ENCODE measurements around the gene DDRGK1.

DNA sequence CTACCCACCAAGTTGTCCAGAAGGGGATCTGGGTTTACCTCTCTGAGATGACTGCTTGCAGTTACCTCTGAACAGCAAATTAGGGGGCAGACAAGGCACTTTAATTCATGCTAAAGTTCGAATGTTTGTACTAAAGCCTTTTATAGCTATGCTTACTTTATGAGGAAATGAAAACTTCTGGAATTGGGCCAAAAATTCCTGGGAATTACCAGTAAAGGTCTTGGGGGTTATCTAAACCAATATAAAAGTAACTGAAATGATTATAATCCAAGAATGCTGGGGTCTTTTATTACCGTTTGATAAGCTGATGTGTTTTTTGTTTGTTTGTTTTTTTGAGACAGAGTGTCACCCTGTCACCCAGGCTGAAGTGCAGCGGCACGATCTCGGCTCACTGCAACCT is 23.2 kb downstream of the DDRGK1 start:
- TF ChIP-seq EZH2 (IDR thresholded peaks at IDR 0.05; ENCODE audit: borderline replicate concordance): no peak
- TF ChIP-seq, protein P1, sequence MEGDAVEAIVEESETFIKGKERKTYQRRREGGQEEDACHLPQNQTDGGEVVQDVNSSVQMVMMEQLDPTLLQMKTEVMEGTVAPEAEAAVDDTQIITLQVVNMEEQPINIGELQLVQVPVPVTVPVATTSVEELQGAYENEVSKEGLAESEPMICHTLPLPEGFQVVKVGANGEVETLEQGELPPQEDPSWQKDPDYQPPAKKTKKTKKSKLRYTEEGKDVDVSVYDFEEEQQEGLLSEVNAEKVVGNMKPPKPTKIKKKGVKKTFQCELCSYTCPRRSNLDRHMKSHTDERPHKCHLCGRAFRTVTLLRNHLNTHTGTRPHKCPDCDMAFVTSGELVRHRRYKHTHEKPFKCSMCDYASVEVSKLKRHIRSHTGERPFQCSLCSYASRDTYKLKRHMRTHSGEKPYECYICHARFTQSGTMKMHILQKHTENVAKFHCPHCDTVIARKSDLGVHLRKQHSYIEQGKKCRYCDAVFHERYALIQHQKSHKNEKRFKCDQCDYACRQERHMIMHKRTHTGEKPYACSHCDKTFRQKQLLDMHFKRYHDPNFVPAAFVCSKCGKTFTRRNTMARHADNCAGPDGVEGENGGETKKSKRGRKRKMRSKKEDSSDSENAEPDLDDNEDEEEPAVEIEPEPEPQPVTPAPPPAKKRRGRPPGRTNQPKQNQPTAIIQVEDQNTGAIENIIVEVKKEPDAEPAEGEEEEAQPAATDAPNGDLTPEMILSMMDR (IDR thresholded peaks at IDR 0.05; ENCODE audit: poor library complexity): no peak
